Hepatocyte (in vitro differentiated cells): ENCODE measurements around the gene TRHDE.

Experiments
- CTCF ChIP-seq: fragments of 200-600 bp; sonication (generic); IDR thresholded peaks from 2 replicates; pipeline ENCODE4 v1.5.1; 2016; ENCODE audit warnings: antibody characterized with exemption, mild to moderate bottlenecking; ENCODE audit not compliant: poor library complexity
- EZH2 ChIP-seq: fragments of 200-600 bp; sonication (generic); IDR thresholded peaks from 2 replicates; pipeline ENCODE4 v1.6.1; 2016; ENCODE audit warnings: antibody characterized with exemption, mild to moderate bottlenecking, borderline replicate concordance

GRCh38 chr12:72510772-72511171 lies 238.6 kb downstream of the TRHDE start:
- no peak for TF ChIP-seq CTCF
- TF ChIP-seq EZH2, result no peak
